Mucosa of stomach (tissue), 1 donor: ENCODE results near the gene DNAH1.

Experiments
- H3K27me3 ChIP-seq: one replicate; pipeline ENCODE4 v1.7.0; 2013; ENCODE audit warnings: mild to moderate bottlenecking, low read length; ENCODE audit not compliant: control insufficient read depth, insufficient read depth
- H3K36me3 ChIP-seq: one replicate; pipeline ENCODE4 v1.7.0; 2013; ENCODE audit warnings: low read length; ENCODE audit not compliant: control insufficient read depth, insufficient read depth
- H3K4me1 ChIP-seq: one replicate; pipeline ENCODE4 v1.7.0; 2013; ENCODE audit warnings: mild to moderate bottlenecking, low read length; ENCODE audit not compliant: control insufficient read depth, insufficient read depth
- H3K4me3 ChIP-seq: one replicate; pipeline ENCODE4 v1.7.0; 2013; ENCODE audit warnings: low read length
- H3K9ac ChIP-seq: one replicate; pipeline ENCODE4 v1.7.0; 2013; ENCODE audit warnings: mild to moderate bottlenecking, low read length, moderate library complexity
- H3K9me3 ChIP-seq: one replicate; pipeline ENCODE4 v1.7.0; 2013; ENCODE audit warnings: mild to moderate bottlenecking, low read length, moderate library complexity; ENCODE audit not compliant: control insufficient read depth
- donor health status: Pancreatic carcinoma.

DNAH1 gene

GRCh38 chr3:52402706-52403270 lies 86.7 kb downstream of the DNAH1 start:
- Histone ChIP-seq H3K4me3 (no peak overlapping the region), H3K4me1 (peaks cover 36% of the 10 kb centered on the region), H3K36me3 (peaks cover 51% of the 10 kb centered on the region), H3K9ac (no peak overlapping the region), H3K27me3 (no peaks in the 10 kb centered on the region), H3K9me3 (no peaks in the 10 kb centered on the region)

- H3K9ac ChIP-seq: no peak overlapping the region
- peaks cover 56% of the 10 kb centered on the region for H3K36me3 ChIP-seq
- H3K4me3 ChIP-seq: no peak overlapping the region
- H3K9me3 ChIP-seq: no peaks in the 10 kb centered on the region
- H3K4me1 ChIP-seq: peaks cover 41% of the 10 kb centered on the region
- no peaks in the 10 kb centered on the region for H3K27me3 ChIP-seq
Observed at GRCh38 chr3:52403271-52403841, 87.2 kb downstream of the DNAH1 start.

DNA sequence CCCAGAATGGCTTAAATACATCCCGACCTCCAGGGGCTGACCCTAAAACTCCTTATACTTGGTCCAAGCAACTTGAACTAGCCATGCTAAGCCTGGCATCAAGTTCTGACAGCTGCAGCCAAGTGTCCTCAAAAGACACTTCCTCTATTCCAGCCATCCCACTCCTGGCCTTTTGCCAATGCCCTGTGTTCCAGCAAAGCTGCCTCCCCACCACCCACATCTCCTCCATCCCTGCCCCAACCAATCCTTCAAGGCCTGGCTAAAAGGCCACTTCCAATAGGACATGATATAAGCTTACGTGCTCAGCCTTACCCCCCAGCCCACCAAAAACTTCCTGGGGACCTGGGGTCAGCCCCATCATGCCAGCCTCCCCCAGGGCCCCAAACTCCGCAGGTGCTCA lies 87.8 kb downstream of the DNAH1 start:
- Histone ChIP-seq H3K36me3 (peaks cover 60% of the 10 kb centered on the region), H3K9ac (no peak overlapping the region), H3K9me3 (no peaks in the 10 kb centered on the region), H3K4me1 (peaks cover 47% of the 10 kb centered on the region), H3K4me3 (no peak overlapping the region), H3K27me3 (no peaks in the 10 kb centered on the region)

- Histone ChIP-seq H3K36me3 (peaks cover 60% of the 10 kb centered on the region), H3K4me1 (peaks cover 52% of the 10 kb centered on the region), H3K27me3 (no peaks in the 10 kb centered on the region)
Observed at GRCh38 chr3:52404391-52404790, 88.3 kb downstream of the DNAH1 start.

GRCh38 chr3:52405066-52405465 lies 88.9 kb downstream of the DNAH1 start:
- H3K4me3 ChIP-seq: no peak overlapping the region
- H3K27me3 ChIP-seq: no peaks in the 10 kb centered on the region
- peaks cover 60% of the 10 kb centered on the region for H3K36me3 ChIP-seq
- H3K9ac ChIP-seq: no peak overlapping the region
- peaks cover 46% of the 10 kb centered on the region for H3K4me1 ChIP-seq
- H3K9me3 ChIP-seq: no peaks in the 10 kb centered on the region

More at GRCh38 chr3:52404391-52404790, 88.3 kb downstream of the DNAH1 start:
- Histone ChIP-seq H3K4me3 (no peak overlapping the region), H3K9me3 (no peaks in the 10 kb centered on the region), H3K9ac (no peak overlapping the region)

GRCh38 chr3:52405601-52406110 lies 89.5 kb downstream of the DNAH1 start:
- Histone ChIP-seq H3K36me3 (peaks cover 60% of the 10 kb centered on the region), H3K9ac (no peak overlapping the region), H3K27me3 (no peaks in the 10 kb centered on the region), H3K4me1 (peaks cover 40% of the 10 kb centered on the region), H3K9me3 (no peaks in the 10 kb centered on the region), H3K4me3 (no peak overlapping the region)

GRCh38 chr3:52406231-52406661 lies 90.1 kb downstream of the DNAH1 start:
- no peak overlapping the region for H3K4me3 ChIP-seq
- H3K9ac ChIP-seq: no peak overlapping the region
- no peaks in the 10 kb centered on the region for H3K9me3 ChIP-seq
- no peaks in the 10 kb centered on the region for H3K27me3 ChIP-seq
- peaks cover 60% of the 10 kb centered on the region for H3K36me3 ChIP-seq
- H3K4me1 ChIP-seq: peaks cover 37% of the 10 kb centered on the region

- H3K4me1 ChIP-seq: peaks cover 40% of the 10 kb centered on the region
- H3K4me3 ChIP-seq: no peak overlapping the region
- no peak overlapping the region for H3K9ac ChIP-seq
- H3K27me3 ChIP-seq: no peaks in the 10 kb centered on the region
- H3K36me3 ChIP-seq: peaks cover 54% of the 10 kb centered on the region
- no peaks in the 10 kb centered on the region for H3K9me3 ChIP-seq
Observed at GRCh38 chr3:52406791-52407510, 90.8 kb downstream of the DNAH1 start.

GRCh38 chr3:52407779-52408178 lies 91.7 kb downstream of the DNAH1 start:
- Histone ChIP-seq H3K9ac (no peak overlapping the region), H3K9me3 (no peaks in the 10 kb centered on the region), H3K4me1 (peaks cover 46% of the 10 kb centered on the region), H3K36me3 (peaks cover 50% of the 10 kb centered on the region), H3K27me3 (no peaks in the 10 kb centered on the region), H3K4me3 (no peak overlapping the region)

- Histone ChIP-seq H3K4me1 (peaks cover 46% of the 10 kb centered on the region), H3K27me3 (no peaks in the 10 kb centered on the region), H3K36me3 (peaks cover 45% of the 10 kb centered on the region), H3K9ac (peak overlapping the region; percentile 86), H3K9me3 (no peaks in the 10 kb centered on the region), H3K4me3 (no peak overlapping the region)
Observed at GRCh38 chr3:52408466-52408865, 92.3 kb downstream of the DNAH1 start.

GRCh38 chr3:52415800-52416199 lies 99.7 kb downstream of the DNAH1 start:
- Histone ChIP-seq H3K27me3 (no peaks in the 10 kb centered on the region), H3K4me3 (no peak overlapping the region), H3K9ac (no peak overlapping the region), H3K4me1 (peaks cover 16% of the 10 kb centered on the region), H3K36me3 (no peaks in the 10 kb centered on the region), H3K9me3 (no peaks in the 10 kb centered on the region)

GRCh38 chr3:52420388-52420787 lies 104.3 kb downstream of the DNAH1 start:
- Histone ChIP-seq H3K9me3 (no peaks in the 10 kb centered on the region), H3K4me3 (no peak overlapping the region), H3K9ac (no peak overlapping the region), H3K27me3 (no peaks in the 10 kb centered on the region), H3K36me3 (no peaks in the 10 kb centered on the region), H3K4me1 (no peaks in the 10 kb centered on the region)
